ENCODE results near the gene LRRFIP1. TPM values are rescaled to one million over a fixed set of nuclear protein-coding genes. Genes with fewer than 3 reads are reported as not detected.

Gene LRRFIP1
- total and polyA plus RNA-seq, 9 of the 15 experiments (the other 6 are each of a cell fraction or from before 2014, with no cell fraction given), result 13.1 to 45.2 (median 31.3) TPM

Other genes with a start within 250 kb of the LRRFIP1 start
- 1.5 and 2.1 TPM in 2 replicates for gene COL6A3, start 213.4 kb upstream of the LRRFIP1 start, total RNA-seq (2014; rRNA removed)
- gene COL6A3, start 213.4 kb upstream of the LRRFIP1 start, total RNA-seq (2014; rRNA removed; fragmentation: Illumina TruSeq; extraction: Trizol), result 1.6 TPM in 2 replicates
- gene COL6A3, start 213.4 kb upstream of the LRRFIP1 start, total RNA-seq (2015; rRNA removed; fragmentation: Illumina TruSeq; extraction: Trizol), result 2.0 and 2.5 TPM in 2 replicates
- gene COL6A3, start 213.4 kb upstream of the LRRFIP1 start, total RNA-seq (2021), result 4.1 and 4.3 TPM in 2 replicates
- 0.07 and 0.11 TPM in 2 replicates for gene COL6A3, start 213.4 kb upstream of the LRRFIP1 start, polyA plus RNA-seq (2011; rRNA removed)
- 2.7 and 2.9 TPM in 2 replicates for gene COL6A3, start 213.4 kb upstream of the LRRFIP1 start, polyA plus RNA-seq (2014; fragmentation: Illumina TruSeq; extraction: Trizol)
- under 1 TPM; 0.39 to 0.48 TPM for gene COL6A3, start 213.4 kb upstream of the LRRFIP1 start, polyA plus RNA-seq (2014; fragmentation: Nextera tagmentation; extraction: Ambion mirVana)
- gene COL6A3, start 213.4 kb upstream of the LRRFIP1 start, polyA plus RNA-seq (2014; rRNA removed), result 1.1 and 2.7 TPM in 2 replicates
- gene MLPH, start 140.3 kb upstream of the LRRFIP1 start, total RNA-seq (2014; rRNA removed), result not detected in 2 replicates
- gene MLPH, start 140.3 kb upstream of the LRRFIP1 start, total RNA-seq (2014; rRNA removed; fragmentation: Illumina TruSeq; extraction: Trizol), result not detected in 2 replicates
- not detected in 2 replicates for gene MLPH, start 140.3 kb upstream of the LRRFIP1 start, total RNA-seq (2015; rRNA removed; fragmentation: Illumina TruSeq; extraction: Trizol)
- gene MLPH, start 140.3 kb upstream of the LRRFIP1 start, total RNA-seq (2021), result 0.22 and 0.65 TPM in 2 replicates
- gene MLPH, start 140.3 kb upstream of the LRRFIP1 start, polyA plus RNA-seq (2011; rRNA removed), result not detected in 2 replicates
- gene MLPH, start 140.3 kb upstream of the LRRFIP1 start, polyA plus RNA-seq (2014; fragmentation: Illumina TruSeq; extraction: Trizol), result not detected in 2 replicates
- gene MLPH, start 140.3 kb upstream of the LRRFIP1 start, polyA plus RNA-seq (2014; fragmentation: Nextera tagmentation; extraction: Ambion mirVana), result not detected
- gene MLPH, start 140.3 kb upstream of the LRRFIP1 start, polyA plus RNA-seq (2014; rRNA removed), result not detected in 2 replicates
- gene PRLH, start 61.0 kb upstream of the LRRFIP1 start, total RNA-seq (2014; rRNA removed), result not detected in 2 replicates
- gene PRLH, start 61.0 kb upstream of the LRRFIP1 start, total RNA-seq (2014; rRNA removed; fragmentation: Illumina TruSeq; extraction: Trizol), result not detected in 2 replicates
- not detected in 2 replicates for gene PRLH, start 61.0 kb upstream of the LRRFIP1 start, total RNA-seq (2015; rRNA removed; fragmentation: Illumina TruSeq; extraction: Trizol)
- gene PRLH, start 61.0 kb upstream of the LRRFIP1 start, total RNA-seq (2021), result not detected in 2 replicates
- not detected in 2 replicates for gene PRLH, start 61.0 kb upstream of the LRRFIP1 start, polyA plus RNA-seq (2011; rRNA removed)
- not detected in 2 replicates for gene PRLH, start 61.0 kb upstream of the LRRFIP1 start, polyA plus RNA-seq (2014; fragmentation: Illumina TruSeq; extraction: Trizol)
- not detected for gene PRLH, start 61.0 kb upstream of the LRRFIP1 start, polyA plus RNA-seq (2014; fragmentation: Nextera tagmentation; extraction: Ambion mirVana)
- not detected in 2 replicates for gene PRLH, start 61.0 kb upstream of the LRRFIP1 start, polyA plus RNA-seq (2014; rRNA removed)
- not detected in 2 replicates for gene RAB17, start 36.9 kb upstream of the LRRFIP1 start, total RNA-seq (2014; rRNA removed)
- not detected in 2 replicates for gene RAB17, start 36.9 kb upstream of the LRRFIP1 start, total RNA-seq (2014; rRNA removed; fragmentation: Illumina TruSeq; extraction: Trizol)
- not detected in 2 replicates for gene RAB17, start 36.9 kb upstream of the LRRFIP1 start, total RNA-seq (2015; rRNA removed; fragmentation: Illumina TruSeq; extraction: Trizol)
- gene RAB17, start 36.9 kb upstream of the LRRFIP1 start, total RNA-seq (2021), result 0.13 and 0.16 TPM in 2 replicates
- gene RAB17, start 36.9 kb upstream of the LRRFIP1 start, polyA plus RNA-seq (2011; rRNA removed), result not detected in 2 replicates
- not detected in 2 replicates for gene RAB17, start 36.9 kb upstream of the LRRFIP1 start, polyA plus RNA-seq (2014; fragmentation: Illumina TruSeq; extraction: Trizol)
- gene RAB17, start 36.9 kb upstream of the LRRFIP1 start, polyA plus RNA-seq (2014; fragmentation: Nextera tagmentation; extraction: Ambion mirVana), result not detected
- gene RAB17, start 36.9 kb upstream of the LRRFIP1 start, polyA plus RNA-seq (2014; rRNA removed), result not detected in 2 replicates
- gene RBM44, start 171.2 kb downstream of the LRRFIP1 start, total RNA-seq (2014; rRNA removed), result 0.09 and 0.12 TPM in 2 replicates
- 0.13 and 0.15 TPM in 2 replicates for gene RBM44, start 171.2 kb downstream of the LRRFIP1 start, total RNA-seq (2014; rRNA removed; fragmentation: Illumina TruSeq; extraction: Trizol)
- gene RBM44, start 171.2 kb downstream of the LRRFIP1 start, total RNA-seq (2015; rRNA removed; fragmentation: Illumina TruSeq; extraction: Trizol), result 0.18 and 0.19 TPM in 2 replicates
- 0.04 and 0.07 TPM in 2 replicates for gene RBM44, start 171.2 kb downstream of the LRRFIP1 start, total RNA-seq (2021)
- 0.13 and 0.31 TPM in 2 replicates for gene RBM44, start 171.2 kb downstream of the LRRFIP1 start, polyA plus RNA-seq (2011; rRNA removed)
- 0.11 and 0.18 TPM in 2 replicates for gene RBM44, start 171.2 kb downstream of the LRRFIP1 start, polyA plus RNA-seq (2014; fragmentation: Illumina TruSeq; extraction: Trizol)
- gene RBM44, start 171.2 kb downstream of the LRRFIP1 start, polyA plus RNA-seq (2014; fragmentation: Nextera tagmentation; extraction: Ambion mirVana), result under 1 TPM; 0.04 to 0.07 TPM
- 0.20 and 0.25 TPM in 2 replicates for gene RBM44, start 171.2 kb downstream of the LRRFIP1 start, polyA plus RNA-seq (2014; rRNA removed)
- 0.77 TPM in 1 of 2 replicates, not detected in the other for gene RAMP1, start 232.0 kb downstream of the LRRFIP1 start, total RNA-seq (2014; rRNA removed)
- not detected in 2 replicates for gene RAMP1, start 232.0 kb downstream of the LRRFIP1 start, total RNA-seq (2014; rRNA removed; fragmentation: Illumina TruSeq; extraction: Trizol)
- gene RAMP1, start 232.0 kb downstream of the LRRFIP1 start, total RNA-seq (2015; rRNA removed; fragmentation: Illumina TruSeq; extraction: Trizol), result not detected in 2 replicates
- gene RAMP1, start 232.0 kb downstream of the LRRFIP1 start, total RNA-seq (2021), result 0.29 TPM in 1 of 2 replicates, not detected in the other
- 0.28 and 0.72 TPM in 2 replicates for gene RAMP1, start 232.0 kb downstream of the LRRFIP1 start, polyA plus RNA-seq (2011; rRNA removed)
- not detected in 2 replicates for gene RAMP1, start 232.0 kb downstream of the LRRFIP1 start, polyA plus RNA-seq (2014; fragmentation: Illumina TruSeq; extraction: Trizol)
- gene RAMP1, start 232.0 kb downstream of the LRRFIP1 start, polyA plus RNA-seq (2014; fragmentation: Nextera tagmentation; extraction: Ambion mirVana), result not detected
- not detected in 2 replicates for gene RAMP1, start 232.0 kb downstream of the LRRFIP1 start, polyA plus RNA-seq (2014; rRNA removed)

All from K562 (cell line).